HG03432 (cell line): ENCODE measurements around the gene NCK2.

Experiments
- ATAC-seq: cut with Tn5 transposase; IDR thresholded peaks from one replicate; pipeline ENCODE4 v1.9.1; 2021; ENCODE audit warnings: mild to moderate bottlenecking, moderate library complexity; ENCODE audit not compliant: unreplicated experiment

NCK2 gene

DNA sequence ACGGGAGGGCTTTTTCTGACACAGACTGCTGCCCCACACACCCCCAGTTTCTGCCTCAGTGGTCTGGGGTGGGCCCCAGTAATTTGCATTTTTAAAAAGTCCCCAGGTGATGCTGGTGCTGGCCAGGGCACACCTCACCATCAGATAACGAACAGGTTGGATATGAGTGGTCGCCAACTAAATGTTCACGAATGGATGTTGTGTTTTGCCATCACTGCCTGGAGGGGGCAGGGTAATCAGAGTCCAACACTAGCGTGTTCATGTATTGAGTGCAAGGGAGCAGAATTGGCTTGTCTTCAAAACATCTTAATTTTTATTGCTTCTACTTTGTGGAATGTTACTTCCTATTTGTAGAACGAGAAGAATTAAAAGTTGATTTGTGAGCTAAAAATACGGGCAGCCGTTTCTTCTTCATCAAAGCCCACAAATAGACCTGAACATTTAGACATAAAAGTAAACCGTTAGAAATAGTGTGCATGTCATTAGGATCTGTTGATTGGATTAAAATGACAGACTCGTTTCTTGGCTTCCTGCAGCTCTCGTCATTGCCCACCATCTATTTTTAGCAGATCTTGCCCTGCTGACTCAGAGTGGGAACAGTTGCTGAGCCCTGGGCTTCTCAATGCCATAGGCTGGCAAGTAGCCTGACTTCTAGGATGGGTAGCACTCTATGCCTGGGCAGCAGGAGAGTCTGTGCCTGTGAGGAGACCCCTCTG, 45.2 kb downstream of the NCK2 start:
- ATAC-seq: peak; percentile 86

DNA sequence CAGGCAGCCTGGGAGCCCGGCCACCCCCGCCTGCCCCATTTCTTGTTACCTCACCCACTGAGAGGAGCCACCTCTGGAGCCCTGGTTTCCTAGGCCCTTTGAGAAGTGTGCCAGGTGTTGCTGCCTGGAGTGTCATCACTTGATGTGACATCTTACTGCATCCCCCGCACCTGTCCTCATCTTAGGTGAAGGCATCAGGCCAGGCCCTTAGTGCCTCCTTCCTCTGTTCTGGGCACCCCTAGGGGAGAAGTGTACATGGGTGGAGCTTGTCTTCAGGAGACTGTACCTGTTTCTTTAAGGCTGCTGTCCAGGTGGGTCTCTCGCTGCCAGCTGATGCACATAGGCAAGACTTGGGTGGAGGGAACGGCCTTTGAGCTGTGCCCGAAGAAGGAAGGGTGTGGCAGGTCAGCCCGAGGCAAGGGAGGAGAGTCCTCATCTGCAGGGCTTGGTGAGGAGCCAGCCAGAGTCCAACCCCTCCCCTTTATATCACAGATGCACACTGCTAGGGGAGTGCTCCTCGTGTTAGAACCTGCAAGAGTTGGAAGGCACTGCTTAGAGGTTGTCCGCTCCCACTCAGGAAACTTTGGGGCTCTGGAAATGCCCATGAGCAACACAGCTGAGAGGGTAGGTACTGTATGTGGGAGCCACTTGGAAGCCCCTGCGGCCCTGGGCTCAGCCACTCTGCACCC, 45.9 kb downstream of the NCK2 start:
- ATAC-seq: peak; percentile 31

DNA sequence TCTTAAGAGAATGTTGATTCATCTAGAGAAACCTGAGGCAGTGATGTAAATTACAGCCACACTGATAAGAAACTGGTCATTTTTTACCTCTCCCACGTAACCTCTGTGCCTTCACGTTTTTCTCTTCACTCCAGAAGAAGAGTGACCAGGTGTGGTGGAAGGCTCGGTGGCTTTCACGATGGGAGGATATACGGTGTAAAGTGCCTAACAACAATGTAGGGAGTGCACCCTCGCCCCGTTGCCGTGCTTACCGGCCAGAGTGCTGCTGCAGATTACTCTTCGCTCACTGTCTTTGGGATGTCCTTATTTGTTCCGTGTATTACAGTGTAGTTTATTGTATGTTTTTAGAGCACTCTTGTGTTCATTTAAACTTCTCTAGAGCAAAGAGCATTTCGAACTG, 46.5 kb downstream of the NCK2 start:
- no peak for ATAC-seq

DNA sequence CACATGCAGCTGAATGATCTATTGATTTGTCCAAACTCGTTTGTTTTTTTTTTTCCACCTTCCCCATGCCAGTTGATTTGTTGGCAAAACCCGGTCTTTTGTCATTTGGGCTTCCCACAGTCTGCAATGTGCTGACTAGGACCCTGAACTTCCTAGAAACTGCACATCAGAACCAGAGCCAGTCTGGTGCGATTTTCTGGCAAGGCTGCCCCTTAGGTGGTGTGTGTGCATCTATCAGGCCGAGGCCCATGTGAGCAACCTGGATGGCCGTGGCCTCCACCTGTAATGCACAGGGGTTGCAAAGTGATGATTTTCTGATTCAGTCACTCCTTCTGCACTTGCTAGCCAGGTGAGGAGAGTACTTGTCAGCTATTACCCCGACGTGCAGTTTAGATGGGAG, 47.8 kb downstream of the NCK2 start:
- ATAC-seq: no peak

DNA sequence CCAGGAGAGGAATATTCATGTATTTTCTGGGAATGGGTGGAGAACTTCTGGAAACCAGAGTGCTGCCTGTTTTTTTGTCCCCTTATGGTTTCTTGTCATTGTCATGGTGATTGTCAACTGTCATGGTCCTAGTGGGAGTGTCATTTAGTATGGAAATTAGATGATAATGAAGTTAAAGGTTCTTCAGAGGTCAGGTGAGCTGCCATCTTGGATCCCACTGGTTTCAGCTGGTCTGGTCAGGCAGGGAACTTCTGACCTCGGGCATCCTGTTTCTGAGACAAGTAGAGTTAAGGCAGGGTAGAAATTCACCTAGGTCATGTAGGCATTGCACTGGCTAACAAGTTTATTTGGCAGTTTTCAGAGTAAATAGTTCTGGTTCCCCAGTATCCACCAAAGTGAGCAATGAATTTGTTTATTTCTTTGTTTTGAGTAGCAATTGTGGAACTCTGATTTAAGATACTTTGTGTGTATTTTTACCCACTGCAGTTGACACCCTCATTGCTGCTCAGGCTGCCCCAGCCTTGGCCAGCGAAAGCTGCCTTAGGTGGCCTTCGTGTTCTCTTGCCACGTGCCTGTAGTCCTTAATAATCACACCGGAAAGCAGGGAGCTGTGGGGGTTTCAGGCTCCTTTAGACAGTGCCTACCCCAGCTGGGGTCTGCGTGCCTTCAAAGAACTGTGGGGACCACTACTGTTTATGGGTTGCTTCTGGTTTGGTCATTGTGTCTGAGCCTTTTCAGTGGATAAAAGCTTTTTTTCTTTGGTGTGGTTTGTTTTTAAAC, 48.7 kb downstream of the NCK2 start:
- no peak for ATAC-seq

DNA sequence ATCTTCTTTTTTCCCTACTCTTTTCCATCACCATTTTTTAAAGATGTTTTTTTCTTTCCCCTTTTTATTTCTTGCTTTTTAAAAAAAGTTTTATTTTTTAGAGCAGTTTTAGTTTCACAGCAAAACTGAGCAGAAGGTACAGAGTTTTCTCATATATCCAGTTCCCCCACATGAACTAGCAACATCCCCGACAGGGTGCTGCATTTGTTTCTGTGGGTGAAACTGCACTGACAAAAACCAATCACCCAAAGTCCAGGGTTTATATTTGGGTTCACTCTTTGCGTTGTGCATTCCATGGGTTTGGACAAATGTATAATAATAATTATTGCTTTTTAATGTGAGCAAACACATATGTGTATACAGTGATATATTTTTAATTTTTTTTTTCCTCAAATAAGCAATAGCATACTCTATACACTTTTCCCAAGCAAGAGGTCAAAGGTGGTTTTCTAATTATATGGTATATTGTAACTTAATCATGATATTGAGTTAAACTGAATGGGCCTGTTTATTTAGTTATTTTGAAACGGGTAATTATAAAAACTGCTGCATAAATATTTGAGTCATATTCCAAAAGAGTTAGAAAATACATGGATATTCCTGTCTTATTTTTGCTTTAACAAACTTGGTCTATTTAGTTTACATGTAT, 50.3 kb downstream of the NCK2 start:
- ATAC-seq: no peak

DNA sequence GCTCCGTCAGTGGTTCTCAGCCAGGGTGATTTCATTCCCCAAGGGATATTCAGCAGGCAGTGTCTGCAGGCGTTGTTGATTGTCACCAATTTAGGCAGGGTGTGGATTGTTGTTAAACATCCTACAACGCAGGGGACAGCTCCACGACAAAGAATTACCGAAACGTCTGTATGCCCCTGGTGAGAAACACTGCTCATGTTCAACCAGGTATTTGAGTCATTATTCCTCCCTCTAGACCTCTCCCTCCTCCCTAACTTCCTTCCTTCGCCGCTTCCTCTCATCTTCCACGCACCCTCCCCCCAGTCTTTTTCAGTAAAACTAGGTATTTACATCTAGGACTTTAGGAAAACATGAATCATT, 50.8 kb downstream of the NCK2 start:
- no peak for ATAC-seq

DNA sequence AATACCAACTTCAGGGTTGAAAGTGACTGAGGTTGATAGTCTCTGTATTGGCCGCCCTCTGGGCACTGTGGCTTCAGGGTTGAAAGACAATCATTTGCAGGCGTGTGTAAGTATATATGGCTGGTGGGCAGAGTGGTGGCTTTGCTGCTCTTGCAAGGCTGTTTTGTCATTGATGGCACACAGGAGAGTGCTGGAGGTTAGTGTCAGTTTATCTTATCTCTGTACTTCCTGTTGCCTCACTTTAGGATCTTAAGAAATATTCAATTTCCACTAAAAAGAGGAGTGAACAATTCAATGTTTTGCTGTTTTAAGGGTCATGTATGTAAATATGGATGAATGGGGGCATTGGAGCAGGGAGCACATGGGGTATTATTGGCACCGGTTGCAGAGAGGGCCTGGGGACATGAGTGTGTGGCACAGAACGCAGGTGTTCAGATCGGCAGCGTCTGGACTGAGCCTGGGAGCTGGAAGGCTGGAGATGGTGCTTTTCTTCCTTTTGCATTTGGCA, 51.5 kb downstream of the NCK2 start:
- ATAC-seq: peak; percentile 26

DNA sequence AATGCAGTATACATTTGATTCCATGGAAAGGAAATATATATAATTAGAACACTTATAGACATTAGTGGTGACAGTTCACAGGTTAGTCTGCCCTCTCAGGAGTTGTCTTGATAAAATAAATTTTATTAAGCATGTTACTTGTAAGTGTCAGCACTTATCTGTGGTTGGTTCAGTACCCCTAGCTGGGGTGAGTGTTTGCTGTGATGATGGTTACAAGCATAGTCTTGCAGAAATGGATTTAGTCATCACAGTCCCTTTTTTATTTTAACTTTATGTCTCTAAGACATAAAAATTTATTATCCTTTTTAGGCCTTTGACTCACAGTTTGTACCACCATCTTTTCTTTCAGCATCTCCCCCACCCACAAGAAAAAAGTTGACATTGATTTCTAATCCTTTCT, 52.1 kb downstream of the NCK2 start:
- no peak for ATAC-seq

DNA sequence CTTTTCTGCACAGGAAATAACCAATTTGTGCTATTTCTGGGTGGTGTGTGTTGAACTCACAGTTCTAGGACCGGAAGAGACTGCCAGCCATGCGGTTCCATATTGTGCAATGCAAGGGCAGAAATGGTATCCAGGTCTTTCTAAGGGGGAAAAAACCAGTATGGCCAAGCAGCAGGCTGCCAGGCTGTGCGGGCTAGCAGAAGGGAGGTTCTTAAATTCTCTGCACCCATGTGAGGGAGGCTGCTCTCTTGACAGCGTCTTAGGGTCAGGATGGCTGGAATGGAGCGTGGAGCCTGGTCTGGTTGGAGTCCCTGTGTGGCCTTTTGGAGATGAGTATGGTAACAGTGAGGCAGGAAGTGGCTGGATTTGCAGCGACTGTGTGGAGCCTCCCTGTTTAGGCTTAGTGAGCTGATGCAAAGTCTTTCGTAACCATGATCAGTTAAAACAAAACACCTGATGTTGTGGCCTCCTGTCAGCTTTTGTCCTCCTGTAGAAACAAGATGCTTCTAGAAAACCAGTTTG, 52.6 kb downstream of the NCK2 start:
- ATAC-seq: peak; percentile 63

DNA sequence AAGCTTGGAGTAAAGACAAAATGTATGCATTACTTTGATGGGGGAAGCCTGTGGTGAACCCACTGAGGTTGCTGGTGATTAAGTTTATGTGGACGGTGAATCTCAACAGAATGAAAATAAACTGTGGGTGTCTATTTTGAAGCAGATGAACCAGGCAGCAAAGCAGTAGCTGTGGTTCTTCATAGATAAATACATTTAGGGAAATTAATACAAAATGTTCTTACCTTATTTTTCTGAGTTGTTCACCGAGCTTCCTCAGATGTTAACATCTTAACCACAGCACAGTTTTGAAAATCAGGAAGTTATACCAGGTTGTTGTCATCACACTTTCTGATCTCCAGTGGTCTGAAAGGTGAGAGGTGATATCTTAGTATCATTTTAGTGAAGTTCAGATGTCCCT, 53.9 kb downstream of the NCK2 start:
- peak; percentile 19 for ATAC-seq

DNA sequence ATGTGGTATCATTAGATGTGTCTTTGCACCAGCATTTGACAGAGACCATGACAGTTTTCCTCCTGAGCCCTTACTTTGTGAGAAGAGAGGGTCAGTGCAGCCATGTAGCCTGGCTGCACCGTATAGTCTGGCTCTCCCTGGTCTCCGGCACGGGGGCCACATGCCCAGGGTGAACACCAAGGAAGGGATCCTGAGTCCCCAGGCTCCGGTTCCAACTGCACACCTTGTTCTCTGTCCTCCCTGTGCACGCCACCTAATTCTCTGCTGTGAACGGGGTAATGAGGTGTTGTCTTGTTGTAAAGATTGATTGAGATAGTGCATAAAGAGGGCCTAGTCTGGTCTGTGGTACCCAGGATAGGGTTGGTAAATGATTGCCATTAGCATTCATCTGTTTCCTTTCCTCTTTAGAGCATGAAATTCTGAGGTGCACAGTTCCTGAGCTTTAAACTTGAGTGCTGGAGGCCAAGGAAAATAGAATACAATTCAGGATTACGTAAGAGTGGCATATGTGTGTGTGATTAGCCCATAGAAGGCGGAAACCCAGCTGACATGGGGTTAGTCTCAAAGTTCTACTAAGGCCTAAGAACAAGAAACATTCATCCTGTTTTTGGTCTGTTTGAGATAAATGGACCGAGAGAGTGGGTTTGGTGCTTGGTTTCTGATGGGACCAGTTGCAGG, 55.5 kb downstream of the NCK2 start:
- ATAC-seq: no peak

DNA sequence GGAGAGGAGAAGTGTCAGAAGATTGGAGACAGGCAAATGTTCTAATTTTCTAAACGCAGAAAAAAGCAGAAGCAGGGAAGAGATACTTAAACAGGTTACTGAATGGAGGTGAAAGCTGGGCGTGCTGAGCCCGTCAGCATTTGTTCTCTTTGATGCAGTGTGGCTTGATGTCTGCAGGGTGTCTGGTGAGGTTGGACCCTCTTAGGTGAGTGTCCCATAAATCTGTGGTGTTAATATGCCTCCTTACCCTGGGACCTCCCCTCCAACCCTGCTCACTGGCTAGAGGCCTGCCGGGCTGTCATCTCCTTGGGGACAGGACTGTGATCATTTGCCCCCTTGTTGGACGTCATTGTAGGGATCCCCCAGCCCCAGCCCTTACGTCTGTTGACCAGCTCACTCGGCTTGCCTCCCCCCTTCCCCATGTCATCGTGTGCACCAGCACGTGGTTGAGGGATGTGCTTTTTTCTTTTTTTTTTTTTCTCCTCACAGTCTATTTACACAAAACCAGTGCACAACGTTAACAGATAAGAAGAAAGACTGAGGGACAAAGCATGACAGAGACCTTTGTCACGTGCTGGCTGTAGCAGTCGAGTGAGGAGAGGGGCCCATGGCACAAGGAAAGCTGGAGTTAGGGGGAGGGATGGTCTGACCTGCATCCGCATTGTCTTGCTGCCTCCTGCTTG, 56.4 kb downstream of the NCK2 start:
- no peak for ATAC-seq

DNA sequence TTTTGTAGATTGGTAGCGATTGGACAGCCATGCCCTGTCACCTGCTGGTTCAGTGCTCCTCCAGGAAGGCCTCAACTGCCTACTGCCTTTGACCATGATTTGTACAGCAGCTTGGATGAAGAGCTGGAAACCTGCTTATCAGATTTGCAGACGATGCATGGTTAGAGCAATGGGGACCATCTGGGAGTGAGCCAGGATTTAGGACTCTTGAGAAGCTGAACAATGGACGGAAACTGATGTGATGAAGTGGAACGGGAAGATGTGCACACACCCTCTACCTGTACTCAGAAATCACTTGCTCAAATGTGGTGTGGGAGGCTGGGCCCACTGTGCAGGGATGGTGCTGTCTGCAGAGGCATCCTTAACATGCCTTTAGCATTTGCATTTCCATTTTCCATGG, 57.2 kb downstream of the NCK2 start:
- no peak for ATAC-seq

DNA sequence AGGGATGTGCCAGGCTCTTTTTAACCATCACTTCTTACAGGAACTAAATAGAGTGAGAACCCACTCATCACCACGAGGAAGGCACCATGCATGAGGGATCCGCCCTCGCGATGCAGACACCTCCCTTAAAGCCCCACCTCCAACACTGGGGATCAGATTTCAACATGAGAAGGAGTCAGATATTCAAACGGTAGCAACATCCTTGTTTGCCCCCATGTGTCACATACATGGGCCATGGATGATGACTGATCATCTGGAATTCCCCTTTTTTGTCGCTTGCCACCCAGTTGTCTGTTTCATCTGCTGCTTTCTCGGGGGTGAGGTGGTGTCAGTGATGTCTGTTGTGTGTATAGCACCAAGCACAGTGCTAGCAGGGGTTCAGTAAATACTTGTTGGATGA, 57.9 kb downstream of the NCK2 start:
- peak; percentile 71 for ATAC-seq

DNA sequence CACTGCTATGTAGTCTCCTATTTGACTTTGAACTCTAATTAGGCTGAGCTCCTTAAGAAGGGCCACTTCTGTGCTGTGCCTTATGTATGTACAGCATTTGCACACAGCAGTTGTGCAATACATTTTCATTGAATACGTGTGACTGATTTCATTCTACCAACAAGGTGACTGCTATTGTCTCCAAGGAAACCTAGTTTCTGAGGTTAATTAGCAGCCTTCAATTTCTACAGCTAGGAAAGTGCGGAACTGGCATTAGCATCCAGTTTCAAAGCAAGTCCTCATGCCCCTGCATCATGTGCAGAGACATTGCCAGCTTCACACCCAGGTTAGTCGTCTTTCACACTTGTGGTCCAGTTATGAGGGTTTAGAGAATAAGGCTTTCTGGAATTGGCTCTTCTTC, 58.6 kb downstream of the NCK2 start:
- peak; percentile 42 for ATAC-seq

DNA sequence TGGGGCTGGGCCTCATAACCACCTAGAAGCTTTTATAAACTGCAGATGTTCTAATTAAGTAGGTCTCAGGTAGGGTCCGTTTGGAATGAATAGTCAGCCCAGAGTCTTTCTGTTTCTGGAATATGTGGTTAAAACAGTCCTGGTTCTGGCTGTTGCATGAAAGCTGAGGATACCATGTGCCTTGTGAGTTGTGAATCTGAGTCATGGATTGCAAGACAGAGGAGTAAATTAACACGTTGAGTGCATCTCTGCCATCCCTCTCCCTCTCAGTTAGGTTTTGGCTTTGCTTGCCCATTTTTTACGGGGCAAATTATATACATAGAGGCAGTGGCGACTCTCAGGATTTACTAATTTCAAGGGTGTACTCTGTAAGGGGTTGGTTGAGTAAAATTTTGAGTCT, 59.1 kb downstream of the NCK2 start:
- no peak for ATAC-seq

DNA sequence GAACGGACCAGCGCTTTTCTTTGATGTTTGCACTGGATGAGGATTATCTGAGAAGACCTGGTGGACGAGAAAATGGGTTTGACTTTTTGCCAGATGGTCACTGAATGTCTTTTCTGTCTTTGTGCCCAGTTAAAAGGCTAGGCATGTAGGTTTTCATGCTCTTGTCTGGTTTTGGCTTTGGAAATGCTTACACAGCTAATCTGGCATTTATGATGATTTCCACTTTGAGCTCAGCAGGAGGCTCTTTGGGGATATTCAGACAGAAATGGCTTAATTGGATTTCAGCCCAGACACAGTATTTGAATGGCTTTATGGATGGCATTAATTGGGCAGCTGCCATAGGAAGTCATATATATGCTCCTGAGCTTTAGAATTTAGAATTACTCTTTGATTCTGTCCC, 59.6 kb downstream of the NCK2 start:
- no peak for ATAC-seq

DNA sequence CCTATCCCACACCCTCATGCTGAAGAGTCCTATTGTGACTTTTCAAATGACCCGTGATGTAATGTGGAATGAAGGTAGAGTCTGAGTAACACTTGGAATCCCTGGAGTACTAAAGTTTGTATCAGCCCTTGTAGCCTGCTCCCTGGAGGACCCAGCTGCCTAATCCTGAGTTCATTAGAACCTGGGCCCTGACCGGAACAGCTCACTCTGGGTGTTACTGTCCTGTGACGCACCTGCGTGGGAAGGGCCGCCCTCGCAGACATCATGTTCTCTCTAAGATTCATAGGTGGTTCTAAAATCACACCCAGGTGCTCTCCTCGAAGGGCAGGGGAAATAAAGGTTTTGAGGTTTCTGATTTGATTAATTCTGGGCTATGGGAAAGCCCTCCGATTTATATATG, 62.3 kb downstream of the NCK2 start:
- ATAC-seq: no peak
